B cell (primary cell): ENCODE results near the gene GYPC. TPM values are rescaled to one million over a fixed set of nuclear protein-coding genes. Genes with fewer than 3 reads are reported as not detected.

Experiments used
- ATAC-seq: fragments of 200-7000 bp; cut with Tn5 transposase; one replicate; pipeline ENCODE4 v1.10.0; 2021; ENCODE audit warnings: low read depth, mild to moderate bottlenecking, moderate number of reproducible peaks, moderate library complexity
- CTCF ChIA-PET: fragments of 350-600 bp; sonication (Branson Sonifier 250); formaldehyde crosslinking; loops from one replicate; lab custom pipeline; 2021; ENCODE audit warnings: antibody characterized with exemption, inconsistent platforms; lab: Charles Lee
- POLR2A ChIA-PET: fragments of 350-600 bp; sonication (Branson Sonifier 250); formaldehyde crosslinking; loops from one replicate; lab custom pipeline; 2021; ENCODE audit warnings: antibody characterized with exemption; lab: Charles Lee
- DNase-seq: peaks from one replicate; pipeline ENCODE4 v3.0.0; 2013
- H2AFZ ChIP-seq: 2 replicates; pipeline ENCODE4 v1.6.1; 2012; ENCODE audit warnings: mild to moderate bottlenecking, low read depth, low read length; ENCODE audit not compliant: insufficient read depth, poor library complexity, severe bottlenecking
- H3K27ac ChIP-seq, 2 donors: 1 replicate in 1 of 2; 2 replicates in 1 of 2; pipeline ENCODE4 v1.5.1; 2012 to 2013; ENCODE audit warnings: low read length in 2 of 2, mild to moderate bottlenecking in 2 of 2, moderate library complexity in 1 of 2
- H3K27me3 ChIP-seq, 4 experiments: fragments of 200-600 bp in 1 of 4; sonication (generic) in 1 of 4; replicated peaks in 1 of 4; 1 replicate in 2 of 4; 2 replicates in 2 of 4; pipeline versions ENCODE4 v1.6.1 to v1.7.0; 2013 to 2016; ENCODE audit warnings: low read length in 3 of 4, mild to moderate bottlenecking in 2 of 4, mixed read lengths in 1 of 4, moderate library complexity in 1 of 4; ENCODE audit not compliant: insufficient read depth in 4 of 4, control insufficient read depth in 3 of 4; ENCODE audit errors: control extremely low read depth in 1 of 4
- H3K36me3 ChIP-seq, 2 experiments: replicated peaks in 1 of 2; 1 replicate in 1 of 2; 2 replicates in 1 of 2; pipeline versions ENCODE4 v1.6.1 to v1.7.1; 2013; ENCODE audit warnings: low read length in 1 of 2; ENCODE audit not compliant: insufficient read depth in 2 of 2, control insufficient read depth in 1 of 2; ENCODE audit errors: control extremely low read depth in 1 of 2, extremely low read depth in 1 of 2
- H3K4me1 ChIP-seq, 2 donors: fragments of 200-600 bp in 1 of 2; sonication (generic) in 1 of 2; 1 replicate in 1 of 2; 2 replicates in 1 of 2; pipeline versions ENCODE4 v1.5.1 to v1.6.1; 2013 to 2017; ENCODE audit warnings: low read length in 2 of 2; ENCODE audit not compliant: control insufficient read depth in 2 of 2, insufficient read depth in 2 of 2
- H3K4me2 ChIP-seq: replicated peaks from 2 replicates; pipeline ENCODE3; 2012; ENCODE audit warnings: mild to moderate bottlenecking, low read depth, low read length; ENCODE audit not compliant: poor library complexity, severe bottlenecking
- H3K4me3 ChIP-seq, 5 experiments: fragments of 200-600 bp in 1 of 5; sonication (generic) in 1 of 5; 1 replicate in 3 of 5; 2 replicates in 2 of 5; pipeline versions ENCODE4 v1.5.1 to v1.7.0; 2011 to 2016; ENCODE audit warnings: low read length in 4 of 5, mild to moderate bottlenecking in 4 of 5, low read depth in 2 of 5, control low read depth in 1 of 5, moderate library complexity in 1 of 5; ENCODE audit not compliant: insufficient read depth in 1 of 5; ENCODE audit errors: control extremely low read depth in 1 of 5, extremely low read depth in 1 of 5
- H3K79me2 ChIP-seq: fragments of 200-600 bp; sonication (generic); one replicate; pipeline ENCODE4 v1.6.0; 2016; ENCODE audit warnings: low read length; ENCODE audit not compliant: control insufficient read depth, insufficient read depth
- H3K9ac ChIP-seq: fragments of 200-600 bp; sonication (generic); 2 replicates; pipeline ENCODE4 v1.6.1; 2017; ENCODE audit warnings: mild to moderate bottlenecking, low read length, moderate library complexity
- H3K9me3 ChIP-seq, 3 donors: one replicate each; pipeline versions ENCODE4 v1.6.1 to v1.7.1; 2013; ENCODE audit warnings: low read length in 2 of 3; ENCODE audit not compliant: control insufficient read depth in 2 of 3, insufficient read depth in 1 of 3; ENCODE audit errors: control extremely low read depth in 1 of 3
- H4K20me1 ChIP-seq: 2 replicates; pipeline ENCODE4 v1.6.0; 2012; ENCODE audit warnings: mild to moderate bottlenecking, low read length; ENCODE audit not compliant: insufficient read depth, control insufficient read depth, poor library complexity, severe bottlenecking
- H3K27ac Mint-ChIP-seq: one replicate; pipeline ENCODE4 v1.8.0; 2021; ENCODE audit warnings: mixed read lengths
- H3K27me3 Mint-ChIP-seq: one replicate; pipeline ENCODE4 v1.8.0; 2021; ENCODE audit warnings: mixed read lengths
- H3K4me1 Mint-ChIP-seq: one replicate; pipeline ENCODE4 v1.8.0; 2021; ENCODE audit warnings: mixed read lengths
- H3K4me3 Mint-ChIP-seq: one replicate; pipeline ENCODE4 v1.8.0; 2021; ENCODE audit warnings: mixed read lengths
- H3K9me3 Mint-ChIP-seq: one replicate; pipeline ENCODE4 v1.8.0; 2022; ENCODE audit warnings: mixed read lengths; ENCODE audit not compliant: insufficient read depth
- EZH2 ChIP-seq: IDR thresholded peaks from 2 replicates; pipeline ENCODE4 v1.6.1; 2012; ENCODE audit warnings: borderline replicate concordance, low read depth, mild to moderate bottlenecking, moderate library complexity, low read length; ENCODE audit not compliant: insufficient read depth, poor library complexity, severe bottlenecking
- WGBS: methylation state at CpG from one replicate; pipeline ENCODE4 v1.1.5; 2013; ENCODE audit warnings: missing lambda C conversion rate; ENCODE audit not compliant: insufficient coverage; 5-methylcytosine and 5-hydroxymethylcytosine counted together
- intact Hi-C: fragments of 100-400 bp; cut with micrococcal nuclease; formaldehyde crosslinking; loops from one replicate; pipeline ENCODE4 v1.10.0; 2022
- polyA plus RNA-seq: library from polyadenylated mRNA; depleted of rRNA; stranded (reverse); fragments of >200 nt; gene quantifications from 2 replicates; pipeline ENCODE4 v1.2.3, GENCODE V29; 2012
- total RNA-seq, 2 donors: library from RNA; stranded (reverse); fragments of 120-200 nt in 1 of 2; gene quantifications; 1 replicate in 1 of 2; 2 replicates in 1 of 2; pipeline versions ENCODE4 v1.2.3 to v1.2.4, GENCODE V29; 2013 to 2022
- TF ChIP-seq, protein P1 (sequence below): fragments of 200-600 bp; IDR thresholded peaks from one replicate; pipeline ENCODE4 v1.8.0; 2022; ENCODE audit warnings: antibody characterized with exemption, mild to moderate bottlenecking

Gene GYPC
- total and polyA plus RNA-seq, 2 donors (not counting 1 experiment from before 2014, with no cell fraction given): 48.8 to 111 TPM

DNA sequence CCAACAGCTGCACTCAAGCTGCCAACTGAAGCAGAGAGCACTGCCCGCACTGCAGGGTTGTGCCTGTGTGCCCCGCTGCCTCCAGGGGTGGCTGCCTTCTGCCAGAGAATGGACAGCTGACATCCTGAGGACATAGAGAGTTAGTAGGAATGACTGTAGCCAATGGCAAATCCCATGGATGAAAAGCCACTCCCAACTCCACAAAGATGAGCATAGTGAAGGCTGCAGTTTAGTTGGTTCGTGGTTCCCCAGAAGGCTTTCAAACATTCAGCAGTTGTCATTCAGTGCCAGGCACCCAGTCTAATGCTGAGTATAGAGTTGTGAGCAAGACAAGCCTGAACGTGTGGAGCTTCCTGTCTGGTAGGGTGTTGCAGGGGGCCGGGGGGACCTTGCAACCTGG is 30.3 kb downstream of the GYPC start:
- no peak overlapping the region for H3K4me3 Mint-ChIP-seq
- Histone ChIP-seq H3K4me2 (no peak overlapping the region), H2AFZ (no peak overlapping the region), H3K27ac (no peak overlapping the region), H3K4me3 (no peak overlapping the region), H3K4me1 (no peaks in the 10 kb centered on the region), H4K20me1 (peaks cover 26% of the 10 kb centered on the region), H3K36me3 (peaks cover 0 to 38% of the 10 kb centered on the region in 2 experiments), H3K9ac (no peak overlapping the region), H3K79me2 (peaks cover 7% of the 10 kb centered on the region), H3K9me3 (peaks cover 0 to 16% (median 0%) of the 10 kb centered on the region in 3 donors), H3K27me3 (no peaks in the 10 kb centered on the region)
- H3K9me3 Mint-ChIP-seq: peaks cover 3% of the 10 kb centered on the region
- DNase-seq (no peak), ATAC-seq (no peak)
- no peak overlapping the region for H3K27ac Mint-ChIP-seq
- WGBS: 93% methylated on average over 5 of the region's 5 CpGs
- CTCF ChIA-PET: no interaction called here
- H3K4me1 Mint-ChIP-seq: peaks cover 4% of the 10 kb centered on the region
- POLR2A ChIA-PET: no interaction called here
- no peaks in the 10 kb centered on the region for H3K27me3 Mint-ChIP-seq
- TF ChIP-seq, protein P1, sequence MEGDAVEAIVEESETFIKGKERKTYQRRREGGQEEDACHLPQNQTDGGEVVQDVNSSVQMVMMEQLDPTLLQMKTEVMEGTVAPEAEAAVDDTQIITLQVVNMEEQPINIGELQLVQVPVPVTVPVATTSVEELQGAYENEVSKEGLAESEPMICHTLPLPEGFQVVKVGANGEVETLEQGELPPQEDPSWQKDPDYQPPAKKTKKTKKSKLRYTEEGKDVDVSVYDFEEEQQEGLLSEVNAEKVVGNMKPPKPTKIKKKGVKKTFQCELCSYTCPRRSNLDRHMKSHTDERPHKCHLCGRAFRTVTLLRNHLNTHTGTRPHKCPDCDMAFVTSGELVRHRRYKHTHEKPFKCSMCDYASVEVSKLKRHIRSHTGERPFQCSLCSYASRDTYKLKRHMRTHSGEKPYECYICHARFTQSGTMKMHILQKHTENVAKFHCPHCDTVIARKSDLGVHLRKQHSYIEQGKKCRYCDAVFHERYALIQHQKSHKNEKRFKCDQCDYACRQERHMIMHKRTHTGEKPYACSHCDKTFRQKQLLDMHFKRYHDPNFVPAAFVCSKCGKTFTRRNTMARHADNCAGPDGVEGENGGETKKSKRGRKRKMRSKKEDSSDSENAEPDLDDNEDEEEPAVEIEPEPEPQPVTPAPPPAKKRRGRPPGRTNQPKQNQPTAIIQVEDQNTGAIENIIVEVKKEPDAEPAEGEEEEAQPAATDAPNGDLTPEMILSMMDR: no peak
- no peak for TF ChIP-seq EZH2
- intact Hi-C loops: no loop called here

DNA sequence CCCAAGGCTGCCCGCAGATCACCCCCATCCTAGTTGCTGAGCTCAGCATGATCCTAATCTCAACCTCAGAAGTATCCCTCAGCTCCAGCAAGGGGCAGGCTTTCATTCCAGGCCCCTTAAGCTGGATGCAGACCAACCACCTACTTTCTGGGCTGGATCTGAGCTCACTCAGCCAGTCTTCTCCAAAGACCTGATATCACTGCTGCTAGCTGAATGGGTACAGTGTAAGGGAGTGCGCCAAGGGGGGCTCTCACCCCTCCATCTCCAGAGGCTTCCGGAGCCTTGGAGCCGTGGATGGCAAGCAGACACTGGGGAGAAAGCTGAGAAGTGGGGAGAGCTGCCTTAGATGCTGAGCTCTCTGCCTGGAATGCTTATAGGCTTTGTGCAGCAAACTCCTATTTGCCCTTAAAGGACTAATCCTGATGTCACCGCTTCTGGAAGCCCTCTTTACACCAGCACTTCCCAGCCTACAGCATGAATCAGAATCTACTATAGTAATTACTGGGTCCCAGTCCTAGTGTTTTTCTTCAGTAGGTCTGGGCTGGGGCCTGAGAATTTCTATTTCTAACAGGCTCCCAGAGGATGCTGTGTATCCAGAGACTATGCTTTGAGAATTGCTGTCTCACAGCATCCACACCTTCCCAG is 31.0 kb downstream of the GYPC start:
- Histone ChIP-seq H3K9ac (no peak overlapping the region), H4K20me1 (peaks cover 20% of the 10 kb centered on the region), H3K4me1 (no peaks in the 10 kb centered on the region), H3K36me3 (peaks cover 0 to 31% of the 10 kb centered on the region in 2 experiments), H3K27ac (no peak overlapping the region), H3K4me2 (no peak overlapping the region), H3K9me3 (peaks cover 0 to 17% (median 0%) of the 10 kb centered on the region in 3 donors), H3K4me3 (no peak overlapping the region), H3K79me2 (peaks cover 7% of the 10 kb centered on the region), H3K27me3 (no peaks in the 10 kb centered on the region), H2AFZ (no peak overlapping the region)
- H3K27me3 Mint-ChIP-seq: no peaks in the 10 kb centered on the region
- H3K27ac Mint-ChIP-seq: no peak overlapping the region
- DNase-seq: no peak
- WGBS: 100% methylated on average over 2 of the region's 5 CpGs
- TF ChIP-seq, protein P1: no peak
- TF ChIP-seq EZH2: no peak
- POLR2A ChIA-PET: no interaction called here
- H3K9me3 Mint-ChIP-seq: peaks cover 3% of the 10 kb centered on the region
- no peak for ATAC-seq
- intact Hi-C loops: no loop called here
- CTCF ChIA-PET: no interaction called here
- H3K4me1 Mint-ChIP-seq: peaks cover 4% of the 10 kb centered on the region
- no peak overlapping the region for H3K4me3 Mint-ChIP-seq
